ENCODE measurements around the gene ELAVL1. TPM values are rescaled to one million over a fixed set of nuclear protein-coding genes. Genes with fewer than 3 reads are reported as not detected.

Gene ELAVL1
- polyA plus RNA-seq (2013): 35.6 TPM

GRCh38 chr19:8005534-8006256, at the start of gene ELAVL1:
ELAVL1 (minus strand) TSS chr19:8005641; CDS start chr19:7991815, 13,826 bp downstream.
- Histone ChIP-seq H3K27ac (ENCODE audit: insufficient read depth in 1 of 2, low read depth in 1 of 2, low read length in 2 of 2, poor library complexity in 1 of 2, severe bottlenecking in 2 of 2) (peak within 1 kb of the TSS; percentile 27 to 84), H3K4me1 (ENCODE audit: control extremely low read depth in 1 of 4, control insufficient read depth in 4 of 4, insufficient read depth in 4 of 4, low read length in 3 of 4) (peaks cover 10 to 44% (median 37%) of the 10 kb centered on the region in 4 experiments), H3K4me3 (ENCODE audit: control insufficient read depth in 1 of 7, extremely low read depth in 1 of 7, insufficient read depth in 4 of 7, low read depth in 2 of 7, low read length in 6 of 7) (peak within 1 kb of the TSS; percentile 74 to 95 (median 90)), H3K27me3 (replicated peaks in 2 of 5; ENCODE audit: control insufficient read depth in 4 of 5, insufficient read depth in 5 of 5, low read length in 4 of 5) (no peaks in the 10 kb centered on the region), H3K9me3 (ENCODE audit: control extremely low read depth in 1 of 5, control insufficient read depth in 4 of 5, insufficient read depth in 2 of 5, low read depth in 1 of 5, low read length in 4 of 5) (no peaks in the 10 kb centered on the region), H3K36me3 (ENCODE audit: control insufficient read depth in 4 of 4, insufficient read depth in 4 of 4, low read length in 3 of 4) (peaks cover 0 to 11% (median 2%) of the 10 kb centered on the region in 4 experiments)
- under 1% methylated on average over 91 of the region's 98 CpGs for whole genome bisulfite sequencing (ENCODE audit: insufficient coverage)
- ChIA-PET CTCF (interaction anchor here (0.9 to 1.9 kb wide), 5 partner anchors 9 to 235 kb away, joined by 3 to 8 read pairs (median 4); partner anchors contain the start of gene TIMM44), POLR2A (interaction anchor here (1.1 kb wide), 1 partner anchor 61 kb away, joined by 3 read pairs; no protein-coding TSS in a partner anchor)
- DNase-seq: peak; percentile 91 to 94 (median 93)

- Histone ChIP-seq H3K27ac (ENCODE audit: insufficient read depth in 1 of 2, low read depth in 1 of 2, low read length in 2 of 2, poor library complexity in 1 of 2, severe bottlenecking in 2 of 2) (no peak overlapping the region), H3K27me3 (replicated peaks in 2 of 5; ENCODE audit: control insufficient read depth in 4 of 5, insufficient read depth in 5 of 5, low read length in 4 of 5) (no peaks in the 10 kb centered on the region), H3K9me3 (ENCODE audit: control extremely low read depth in 1 of 5, control insufficient read depth in 4 of 5, insufficient read depth in 2 of 5, low read depth in 1 of 5, low read length in 4 of 5) (no peaks in the 10 kb centered on the region), H3K4me1 (ENCODE audit: control extremely low read depth in 1 of 4, control insufficient read depth in 4 of 4, insufficient read depth in 4 of 4, low read length in 3 of 4) (peaks cover 0 to 27% (median 25%) of the 10 kb centered on the region in 4 experiments), H3K36me3 (ENCODE audit: control insufficient read depth in 4 of 4, insufficient read depth in 4 of 4, low read length in 3 of 4) (no peaks in the 10 kb centered on the region), H3K4me3 (ENCODE audit: control insufficient read depth in 1 of 7, extremely low read depth in 1 of 7, insufficient read depth in 4 of 7, low read depth in 2 of 7, low read length in 6 of 7) (no peak overlapping the region)
- POLR2A ChIA-PET: interaction anchor here (0.7 kb wide), 1 partner anchor 373 kb away, joined by 3 read pairs; no protein-coding TSS in a partner anchor
- CTCF ChIA-PET: no interaction called here
- WGBS (ENCODE audit: insufficient coverage): 92% methylated on average over 6 of the region's 9 CpGs
- DNase-seq: no peak
These were observed 48.7 kb upstream of the ELAVL1 start for GRCh38 chr19:8054169-8054568.

DNA sequence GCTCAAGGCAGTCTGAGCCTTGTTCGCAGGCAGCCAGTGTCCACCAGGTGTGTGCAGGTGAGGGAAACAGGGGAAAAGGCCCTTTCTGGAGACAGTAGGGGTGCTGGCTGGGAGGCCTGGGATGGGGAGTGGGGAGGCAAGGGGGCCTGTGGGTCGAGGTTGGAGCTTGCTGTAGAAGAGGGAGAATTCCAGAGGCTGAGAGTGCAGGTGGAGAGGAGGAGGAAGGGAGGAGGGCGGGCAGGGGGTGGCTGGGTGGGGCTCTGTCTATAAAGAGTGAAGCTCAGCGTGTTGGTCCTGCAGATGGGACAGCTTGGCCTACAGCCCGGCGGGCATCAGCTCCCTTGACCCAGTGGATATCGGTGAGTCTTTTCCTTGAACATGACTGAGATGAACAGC, 47.0 kb upstream of the ELAVL1 start, which contains the start of gene CCL25:
Gene CCL25 (plus strand): TSS at position 297 of the 396 bp plus-strand sequence. CDS start 290 bp downstream, outside the sequence.
- no peak within 1 kb of the TSS for H3K27ac ChIP-seq (ENCODE audit: insufficient read depth in 1 of 2, low read depth in 1 of 2, low read length in 2 of 2, poor library complexity in 1 of 2, severe bottlenecking in 2 of 2)
- peak within 1 kb of the TSS in 1 of 7 experiments; percentile 52 for H3K4me3 ChIP-seq (ENCODE audit: control insufficient read depth in 1 of 7, extremely low read depth in 1 of 7, insufficient read depth in 4 of 7, low read depth in 2 of 7, low read length in 6 of 7)
- H3K36me3 ChIP-seq (ENCODE audit: control insufficient read depth in 4 of 4, insufficient read depth in 4 of 4, low read length in 3 of 4): no peaks in the 10 kb centered on the region
- CTCF ChIA-PET: no interaction called here
- no peak for DNase-seq
- POLR2A ChIA-PET: no interaction called here
- peaks cover 0 to 27% (median 25%) of the 10 kb centered on the region in 4 experiments for H3K4me1 ChIP-seq (ENCODE audit: control extremely low read depth in 1 of 4, control insufficient read depth in 4 of 4, insufficient read depth in 4 of 4, low read length in 3 of 4)
- no peaks in the 10 kb centered on the region for H3K27me3 ChIP-seq (replicated peaks in 2 of 5; ENCODE audit: control insufficient read depth in 4 of 5, insufficient read depth in 5 of 5, low read length in 4 of 5)
- WGBS (ENCODE audit: insufficient coverage): 86% methylated on average over 6 of the region's 7 CpGs
- H3K9me3 ChIP-seq (ENCODE audit: control extremely low read depth in 1 of 5, control insufficient read depth in 4 of 5, insufficient read depth in 2 of 5, low read depth in 1 of 5, low read length in 4 of 5): no peaks in the 10 kb centered on the region

GRCh38 chr19:8050274-8051096, 45.0 kb upstream of the ELAVL1 start:
- Histone ChIP-seq H3K27ac (ENCODE audit: insufficient read depth in 1 of 2, low read depth in 1 of 2, low read length in 2 of 2, poor library complexity in 1 of 2, severe bottlenecking in 2 of 2) (peak overlapping the region in 1 of 2 experiments; percentile 43), H3K4me1 (ENCODE audit: control extremely low read depth in 1 of 4, control insufficient read depth in 4 of 4, insufficient read depth in 4 of 4, low read length in 3 of 4) (peaks cover 0 to 27% (median 25%) of the 10 kb centered on the region in 4 experiments), H3K27me3 (replicated peaks in 2 of 5; ENCODE audit: control insufficient read depth in 4 of 5, insufficient read depth in 5 of 5, low read length in 4 of 5) (no peaks in the 10 kb centered on the region), H3K4me3 (ENCODE audit: control insufficient read depth in 1 of 7, extremely low read depth in 1 of 7, insufficient read depth in 4 of 7, low read depth in 2 of 7, low read length in 6 of 7) (peak overlapping the region; percentile 27 to 75 (median 64)), H3K9me3 (ENCODE audit: control extremely low read depth in 1 of 5, control insufficient read depth in 4 of 5, insufficient read depth in 2 of 5, low read depth in 1 of 5, low read length in 4 of 5) (no peaks in the 10 kb centered on the region), H3K36me3 (ENCODE audit: control insufficient read depth in 4 of 4, insufficient read depth in 4 of 4, low read length in 3 of 4) (no peaks in the 10 kb centered on the region)
- ChIA-PET CTCF (no interaction called here), POLR2A (interaction anchor here (1.0 kb wide), 1 partner anchor 14 kb away, joined by 3 read pairs; no protein-coding TSS in a partner anchor)
- peak; percentile 98 to 99 (median 98) for DNase-seq
- 0% methylated on average over 30 of the region's 49 CpGs for WGBS (ENCODE audit: insufficient coverage)

DNA sequence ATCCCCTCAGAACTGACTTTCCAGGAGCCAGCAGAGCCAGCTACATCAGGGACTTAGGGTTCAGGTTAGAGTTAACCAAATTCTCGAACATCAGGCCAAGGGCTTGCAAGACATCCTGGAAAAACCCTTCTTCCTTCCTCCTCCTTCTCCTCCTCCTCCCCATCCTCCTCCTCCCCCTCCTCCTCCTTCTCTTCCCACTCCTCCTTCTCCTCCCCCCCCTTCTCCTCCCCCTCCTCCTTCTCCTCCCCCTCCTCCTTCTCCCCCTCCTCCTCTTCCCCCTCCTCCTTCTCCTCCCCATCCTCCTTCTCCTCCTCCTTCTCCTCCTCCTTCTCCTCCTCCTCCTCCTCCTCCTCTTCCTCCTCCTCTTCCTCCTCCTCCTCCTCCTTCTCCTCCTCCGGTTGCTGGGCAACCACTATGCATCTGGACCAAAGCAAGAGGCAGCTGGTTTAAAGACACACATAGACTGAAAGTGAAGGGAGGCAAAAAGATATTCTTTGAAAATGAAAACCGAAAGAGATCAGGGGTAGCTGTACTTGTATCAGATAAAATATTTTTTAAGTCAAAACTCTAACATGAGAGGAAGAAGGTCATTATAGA, 41.2 kb upstream of the ELAVL1 start:
- no CpG with 5 or more reads among the region's 3 CpGs for WGBS (ENCODE audit: insufficient coverage)
- CTCF ChIA-PET: interaction anchor here (1.0 to 1.7 kb wide), 2 partner anchors 9 to 10 kb away, joined by 3 to 6 read pairs; no protein-coding TSS in a partner anchor

DNA sequence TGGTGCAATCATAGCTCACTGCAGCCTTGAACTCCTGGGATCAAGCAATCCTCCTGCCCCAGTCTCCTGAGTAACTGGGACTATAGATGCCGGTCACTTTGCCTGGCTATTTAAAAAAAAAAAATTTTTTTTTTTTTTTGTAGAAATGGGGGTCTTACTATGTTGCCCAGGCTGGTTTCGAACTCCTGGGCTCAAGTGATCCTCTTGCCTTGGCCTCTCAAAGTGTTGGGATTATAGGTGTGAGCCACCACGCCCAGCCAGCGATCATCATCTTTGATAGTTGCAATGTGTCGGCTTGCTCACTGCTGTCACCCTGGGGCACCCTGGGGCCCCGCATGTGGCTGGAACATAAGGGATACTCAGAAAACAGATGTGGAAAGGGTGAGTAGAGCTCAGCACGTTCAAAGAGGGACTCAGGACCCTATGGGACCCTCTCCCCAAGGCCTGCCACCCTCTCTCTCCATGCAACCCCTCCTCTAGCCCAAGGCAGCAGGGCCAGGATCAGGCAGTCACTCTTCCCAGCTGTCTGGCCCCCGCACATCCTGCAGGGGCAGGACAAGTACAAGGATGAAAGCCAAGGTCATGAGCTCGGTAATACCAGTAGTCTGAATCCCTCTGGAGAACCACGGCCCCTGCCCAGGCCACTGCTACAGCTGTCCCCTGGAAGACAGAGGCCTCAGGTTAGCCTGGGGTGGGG, 40.6 kb upstream of the ELAVL1 start:
- DNase-seq: no peak
- POLR2A ChIA-PET: interaction anchor here (0.7 to 1.2 kb wide), 2 partner anchors 10 to 30 kb away, joined by 3 to 5 read pairs; no protein-coding TSS in a partner anchor
- CTCF ChIA-PET: interaction anchor here (0.6 to 1.7 kb wide), 4 partner anchors 9 to 759 kb away, joined by 3 to 6 read pairs (median 4); no protein-coding TSS in a partner anchor
- Histone ChIP-seq H3K27me3 (replicated peaks in 2 of 5; ENCODE audit: control insufficient read depth in 4 of 5, insufficient read depth in 5 of 5, low read length in 4 of 5) (no peaks in the 10 kb centered on the region), H3K36me3 (ENCODE audit: control insufficient read depth in 4 of 4, insufficient read depth in 4 of 4, low read length in 3 of 4) (no peaks in the 10 kb centered on the region), H3K9me3 (ENCODE audit: control extremely low read depth in 1 of 5, control insufficient read depth in 4 of 5, insufficient read depth in 2 of 5, low read depth in 1 of 5, low read length in 4 of 5) (no peaks in the 10 kb centered on the region), H3K4me3 (ENCODE audit: control insufficient read depth in 1 of 7, extremely low read depth in 1 of 7, insufficient read depth in 4 of 7, low read depth in 2 of 7, low read length in 6 of 7) (no peak overlapping the region), H3K4me1 (ENCODE audit: control extremely low read depth in 1 of 4, control insufficient read depth in 4 of 4, insufficient read depth in 4 of 4, low read length in 3 of 4) (peaks cover 0 to 17% (median 15%) of the 10 kb centered on the region in 4 experiments), H3K27ac (ENCODE audit: insufficient read depth in 1 of 2, low read depth in 1 of 2, low read length in 2 of 2, poor library complexity in 1 of 2, severe bottlenecking in 2 of 2) (no peak overlapping the region)
- WGBS (ENCODE audit: insufficient coverage): 93% methylated on average over 6 of the region's 10 CpGs

More for the DNA sequence above, 41.2 kb upstream of the ELAVL1 start:
- no peaks in the 10 kb centered on the region for H3K9me3 ChIP-seq (ENCODE audit: control extremely low read depth in 1 of 5, control insufficient read depth in 4 of 5, insufficient read depth in 2 of 5, low read depth in 1 of 5, low read length in 4 of 5)
- POLR2A ChIA-PET: interaction anchor here (0.7 to 1.2 kb wide), 2 partner anchors 10 to 31 kb away, joined by 3 to 5 read pairs; no protein-coding TSS in a partner anchor
- peaks cover 0 to 16% (median 15%) of the 10 kb centered on the region in 4 experiments for H3K4me1 ChIP-seq (ENCODE audit: control extremely low read depth in 1 of 4, control insufficient read depth in 4 of 4, insufficient read depth in 4 of 4, low read length in 3 of 4)
- H3K36me3 ChIP-seq (ENCODE audit: control insufficient read depth in 4 of 4, insufficient read depth in 4 of 4, low read length in 3 of 4): no peaks in the 10 kb centered on the region
- no peaks in the 10 kb centered on the region for H3K27me3 ChIP-seq (replicated peaks in 2 of 5; ENCODE audit: control insufficient read depth in 4 of 5, insufficient read depth in 5 of 5, low read length in 4 of 5)
- no peak overlapping the region for H3K4me3 ChIP-seq (ENCODE audit: control insufficient read depth in 1 of 7, extremely low read depth in 1 of 7, insufficient read depth in 4 of 7, low read depth in 2 of 7, low read length in 6 of 7)
- H3K27ac ChIP-seq (ENCODE audit: insufficient read depth in 1 of 2, low read depth in 1 of 2, low read length in 2 of 2, poor library complexity in 1 of 2, severe bottlenecking in 2 of 2): no peak overlapping the region
- DNase-seq: no peak

Measured in common myeloid progenitor, CD34-positive (primary cell).